ENCODE measurements around the gene MCCD1.

MCCD1 gene

DNA sequence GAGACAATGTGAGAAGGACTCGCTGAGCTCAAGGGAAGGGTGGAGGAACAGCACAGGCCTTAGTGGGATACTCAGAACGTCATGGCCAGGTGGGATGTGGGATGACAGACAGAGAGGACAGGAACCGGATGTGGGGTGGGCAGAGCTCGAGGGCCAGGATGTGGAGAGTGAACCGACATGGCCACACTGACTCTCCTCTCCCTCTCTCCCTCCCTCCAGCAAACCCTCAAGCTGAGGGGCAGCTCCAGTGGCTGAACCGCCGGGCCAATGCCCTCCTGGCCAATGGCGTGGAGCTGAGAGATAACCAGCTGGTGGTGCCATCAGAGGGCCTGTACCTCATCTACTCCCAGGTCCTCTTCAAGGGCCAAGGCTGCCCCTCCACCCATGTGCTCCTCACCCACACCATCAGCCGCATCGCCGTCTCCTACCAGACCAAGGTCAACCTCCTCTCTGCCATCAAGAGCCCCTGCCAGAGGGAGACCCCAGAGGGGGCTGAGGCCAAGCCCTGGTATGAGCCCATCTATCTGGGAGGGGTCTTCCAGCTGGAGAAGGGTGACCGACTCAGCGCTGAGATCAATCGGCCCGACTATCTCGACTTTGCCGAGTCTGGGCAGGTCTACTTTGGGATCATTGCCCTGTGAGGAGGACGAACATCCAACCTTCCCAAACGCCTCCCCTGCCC, 48.3 kb downstream of the MCCD1 start:
- Histone ChIP-seq H3K9me3 (ENCODE audit: control insufficient read depth, low read depth, low read length) (no peaks in the 10 kb centered on the region), H3K4me1 (ENCODE audit: control insufficient read depth, low read depth, low read length) (peaks cover 8% of the 10 kb centered on the region), H3K27ac (ENCODE audit: low read length) (no peak overlapping the region), H3K9ac (ENCODE audit: low read length) (no peak overlapping the region), H3K27me3 (ENCODE audit: control insufficient read depth, insufficient read depth, low read length) (peaks cover 26% of the 10 kb centered on the region), H3K4me3 (ENCODE audit: low read length) (no peak overlapping the region), H3K36me3 (ENCODE audit: control insufficient read depth, low read depth, low read length) (no peaks in the 10 kb centered on the region)

DNA sequence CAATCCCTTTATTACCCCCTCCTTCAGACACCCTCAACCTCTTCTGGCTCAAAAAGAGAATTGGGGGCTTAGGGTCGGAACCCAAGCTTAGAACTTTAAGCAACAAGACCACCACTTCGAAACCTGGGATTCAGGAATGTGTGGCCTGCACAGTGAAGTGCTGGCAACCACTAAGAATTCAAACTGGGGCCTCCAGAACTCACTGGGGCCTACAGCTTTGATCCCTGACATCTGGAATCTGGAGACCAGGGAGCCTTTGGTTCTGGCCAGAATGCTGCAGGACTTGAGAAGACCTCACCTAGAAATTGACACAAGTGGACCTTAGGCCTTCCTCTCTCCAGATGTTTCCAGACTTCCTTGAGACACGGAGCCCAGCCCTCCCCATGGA, 48.8 kb downstream of the MCCD1 start:
- peaks cover 13% of the 10 kb centered on the region for H3K4me1 ChIP-seq (ENCODE audit: control insufficient read depth, low read depth, low read length)
- H3K36me3 ChIP-seq (ENCODE audit: control insufficient read depth, low read depth, low read length): no peaks in the 10 kb centered on the region
- no peak overlapping the region for H3K27ac ChIP-seq (ENCODE audit: low read length)
- no peak overlapping the region for H3K4me3 ChIP-seq (ENCODE audit: low read length)
- H3K9me3 ChIP-seq (ENCODE audit: control insufficient read depth, low read depth, low read length): no peaks in the 10 kb centered on the region
- H3K27me3 ChIP-seq (ENCODE audit: control insufficient read depth, insufficient read depth, low read length): peaks cover 28% of the 10 kb centered on the region
- no peak overlapping the region for H3K9ac ChIP-seq (ENCODE audit: low read length)

DNA sequence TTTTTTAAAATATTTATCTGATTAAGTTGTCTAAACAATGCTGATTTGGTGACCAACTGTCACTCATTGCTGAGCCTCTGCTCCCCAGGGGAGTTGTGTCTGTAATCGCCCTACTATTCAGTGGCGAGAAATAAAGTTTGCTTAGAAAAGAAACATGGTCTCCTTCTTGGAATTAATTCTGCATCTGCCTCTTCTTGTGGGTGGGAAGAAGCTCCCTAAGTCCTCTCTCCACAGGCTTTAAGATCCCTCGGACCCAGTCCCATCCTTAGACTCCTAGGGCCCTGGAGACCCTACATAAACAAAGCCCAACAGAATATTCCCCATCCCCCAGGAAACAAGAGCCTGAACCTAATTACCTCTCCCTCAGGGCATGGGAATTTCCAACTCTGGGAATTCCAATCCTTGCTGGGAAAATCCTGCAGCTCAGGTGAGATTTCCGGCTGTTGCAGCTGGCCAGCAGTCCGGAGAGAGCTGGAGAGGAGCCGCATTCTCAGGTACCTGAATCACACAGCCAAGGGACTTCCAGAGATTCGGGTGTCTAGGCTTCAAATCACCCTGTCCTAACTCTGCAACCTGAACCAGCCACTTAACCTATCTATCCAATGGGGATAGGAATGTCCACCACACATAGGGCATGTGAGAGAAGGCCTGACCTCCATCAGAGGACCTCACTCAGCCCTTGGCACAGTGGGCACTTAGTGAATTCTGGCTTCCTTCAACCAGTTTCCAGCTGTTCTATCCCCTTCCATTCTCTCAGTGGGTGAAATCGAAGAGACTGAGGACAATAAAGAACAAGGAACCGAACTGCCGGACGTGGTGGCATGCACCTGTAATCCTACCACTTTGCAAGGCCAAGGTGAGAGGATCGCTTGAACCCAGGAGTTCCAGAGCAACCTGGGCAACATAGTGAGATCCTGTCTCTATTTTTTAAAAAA, 49.7 kb downstream of the MCCD1 start:
- H3K36me3 ChIP-seq (ENCODE audit: control insufficient read depth, low read depth, low read length): no peaks in the 10 kb centered on the region
- no peak overlapping the region for H3K27ac ChIP-seq (ENCODE audit: low read length)
- no peaks in the 10 kb centered on the region for H3K9me3 ChIP-seq (ENCODE audit: control insufficient read depth, low read depth, low read length)
- H3K9ac ChIP-seq (ENCODE audit: low read length): no peak overlapping the region
- H3K27me3 ChIP-seq (ENCODE audit: control insufficient read depth, insufficient read depth, low read length): peaks cover 28% of the 10 kb centered on the region
- H3K4me1 ChIP-seq (ENCODE audit: control insufficient read depth, low read depth, low read length): peaks cover 14% of the 10 kb centered on the region
- H3K4me3 ChIP-seq (ENCODE audit: low read length): no peak overlapping the region

- Histone ChIP-seq H3K4me3 (ENCODE audit: low read length) (no peak overlapping the region), H3K27me3 (ENCODE audit: control insufficient read depth, insufficient read depth, low read length) (peaks cover 28% of the 10 kb centered on the region), H3K4me1 (ENCODE audit: control insufficient read depth, low read depth, low read length) (peaks cover 14% of the 10 kb centered on the region), H3K36me3 (ENCODE audit: control insufficient read depth, low read depth, low read length) (no peaks in the 10 kb centered on the region), H3K27ac (ENCODE audit: low read length) (no peak overlapping the region), H3K9ac (ENCODE audit: low read length) (no peak overlapping the region), H3K9me3 (ENCODE audit: control insufficient read depth, low read depth, low read length) (no peaks in the 10 kb centered on the region)
These were observed 50.4 kb downstream of the MCCD1 start for GRCh38 chr6:31579119-31579505.

Measured in iPS-18a (cell line).